CD4-positive, alpha-beta T cell treated with Interleukin-4 for 4 hours (primary cell): ENCODE results near the gene TOM1.
"Not testable (repeated sequence)": the region's sequence is repeated elsewhere in the genome, so short reads cannot be mapped to it uniquely, and the experiment has no call there.

Experiments used
- DNase-seq: peaks from one replicate; pipeline ENCODE4 v3.0.0-alpha.2; 2020

Gene TOM1

GRCh38 chr22:35348026-35348590 lies 48.4 kb downstream of the TOM1 start:
- no peak for DNase-seq

GRCh38 chr22:35348703-35349102 lies 49.0 kb downstream of the TOM1 start:
- DNase-seq = no peak

- DNase-seq = no peak
These were observed 49.6 kb downstream of the TOM1 start for GRCh38 chr22:35349368-35349703.

GRCh38 chr22:35349704-35350538 lies 50.2 kb downstream of the TOM1 start:
- no peak for DNase-seq

GRCh38 chr22:35350539-35351503 lies 51.1 kb downstream of the TOM1 start:
- DNase-seq = peak; percentile 86

- peak; percentile 39 for DNase-seq
These were observed 52.8 kb downstream of the TOM1 start for GRCh38 chr22:35352214-35353111.

- DNase-seq = no peak
These were observed 53.6 kb downstream of the TOM1 start for GRCh38 chr22:35353318-35353717.

- DNase-seq = no peak
These were observed 54.4 kb downstream of the TOM1 start for GRCh38 chr22:35354068-35354467.

- DNase-seq = no peak
These were observed 58.4 kb downstream of the TOM1 start for GRCh38 chr22:35357883-35358621.

- DNase-seq = no peak
These were observed 59.8 kb downstream of the TOM1 start for GRCh38 chr22:35359380-35360065.

GRCh38 chr22:35361001-35361558 lies 61.4 kb downstream of the TOM1 start:
- no peak for DNase-seq

- no peak for DNase-seq
These were observed 63.9 kb downstream of the TOM1 start for GRCh38 chr22:35363566-35364086.

- DNase-seq = not testable (repeated sequence)
These were observed 64.5 kb downstream of the TOM1 start for GRCh38 chr22:35364230-35364629.

- no peak for DNase-seq
These were observed 67.7 kb downstream of the TOM1 start for GRCh38 chr22:35367331-35367886.

- no peak for DNase-seq
These were observed 68.7 kb downstream of the TOM1 start for GRCh38 chr22:35368386-35368785.

- no peak for DNase-seq
These were observed 70.3 kb downstream of the TOM1 start for GRCh38 chr22:35369996-35370395.

- DNase-seq = no peak
These were observed 74.1 kb downstream of the TOM1 start for GRCh38 chr22:35373781-35374180.

- DNase-seq = no peak
These were observed 75.3 kb downstream of the TOM1 start for GRCh38 chr22:35375031-35375430.

GRCh38 chr22:35375526-35375925 lies 75.8 kb downstream of the TOM1 start:
- DNase-seq = no peak
